Thyroid gland (tissue), 4 donors: ENCODE data around the gene TAS2R31.
"Not testable (repeated sequence)": the region's sequence is repeated elsewhere in the genome, so short reads cannot be mapped to it uniquely, and the experiment has no call there.

ENCODE experiments used
- POLR2A ChIP-seq, 2 donors: fragments of 450-650 bp; IDR thresholded peaks; one replicate each; pipeline ENCODE4 v1.6.1; 2017; ENCODE audit warnings: antibody characterized with exemption in 2 of 2, mild to moderate bottlenecking in 2 of 2, moderate library complexity in 1 of 2
- TF ChIP-seq, protein P1 (sequence below), 6 experiments: fragments of 200-600 bp in 3 of 6; fragments of 450-650 bp in 3 of 6; sonication (generic) in 3 of 6; IDR thresholded peaks; one replicate each; pipeline ENCODE4 v1.5.1; 2016 to 2019; ENCODE audit warnings: antibody characterized with exemption in 6 of 6, mild to moderate bottlenecking in 2 of 6, inconsistent platforms in 1 of 6, moderate library complexity in 1 of 6

DNA sequence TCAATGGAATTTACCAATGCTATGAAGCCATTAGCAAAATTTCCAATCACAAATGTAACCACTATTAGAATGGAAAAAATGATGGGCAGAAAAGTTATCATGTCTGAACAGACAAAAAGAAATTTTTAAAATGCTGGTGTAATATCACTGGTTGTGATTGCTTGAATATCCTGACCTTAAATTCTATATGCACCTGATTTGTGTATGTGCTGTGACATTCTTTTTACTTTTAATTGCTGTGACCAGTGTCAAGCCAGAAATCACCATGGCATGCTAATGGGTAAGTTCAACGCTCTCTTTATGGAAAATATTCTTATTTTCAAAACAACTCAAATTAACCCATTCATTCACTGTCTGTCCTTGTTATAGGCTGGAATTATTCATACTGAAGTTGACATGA, 31.0 kb upstream of the TAS2R31 start, which contains the start of gene TAS2R46:
- not testable (repeated sequence) for TF ChIP-seq POLR2A (IDR thresholded peaks at IDR 0.05)
- TF ChIP-seq, protein P1, sequence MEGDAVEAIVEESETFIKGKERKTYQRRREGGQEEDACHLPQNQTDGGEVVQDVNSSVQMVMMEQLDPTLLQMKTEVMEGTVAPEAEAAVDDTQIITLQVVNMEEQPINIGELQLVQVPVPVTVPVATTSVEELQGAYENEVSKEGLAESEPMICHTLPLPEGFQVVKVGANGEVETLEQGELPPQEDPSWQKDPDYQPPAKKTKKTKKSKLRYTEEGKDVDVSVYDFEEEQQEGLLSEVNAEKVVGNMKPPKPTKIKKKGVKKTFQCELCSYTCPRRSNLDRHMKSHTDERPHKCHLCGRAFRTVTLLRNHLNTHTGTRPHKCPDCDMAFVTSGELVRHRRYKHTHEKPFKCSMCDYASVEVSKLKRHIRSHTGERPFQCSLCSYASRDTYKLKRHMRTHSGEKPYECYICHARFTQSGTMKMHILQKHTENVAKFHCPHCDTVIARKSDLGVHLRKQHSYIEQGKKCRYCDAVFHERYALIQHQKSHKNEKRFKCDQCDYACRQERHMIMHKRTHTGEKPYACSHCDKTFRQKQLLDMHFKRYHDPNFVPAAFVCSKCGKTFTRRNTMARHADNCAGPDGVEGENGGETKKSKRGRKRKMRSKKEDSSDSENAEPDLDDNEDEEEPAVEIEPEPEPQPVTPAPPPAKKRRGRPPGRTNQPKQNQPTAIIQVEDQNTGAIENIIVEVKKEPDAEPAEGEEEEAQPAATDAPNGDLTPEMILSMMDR (IDR thresholded peaks at IDR 0.05): not testable (repeated sequence)
